NCI-H524 treated with DMSO at 0.1 percent for 48 hours (cell line): ENCODE results near the gene ABCB6.

Experiments used
- DNase-seq: peaks from one replicate; lab custom pipeline; 2025; lab: John Stamatoyannopoulos, UW

Gene ABCB6

DNA sequence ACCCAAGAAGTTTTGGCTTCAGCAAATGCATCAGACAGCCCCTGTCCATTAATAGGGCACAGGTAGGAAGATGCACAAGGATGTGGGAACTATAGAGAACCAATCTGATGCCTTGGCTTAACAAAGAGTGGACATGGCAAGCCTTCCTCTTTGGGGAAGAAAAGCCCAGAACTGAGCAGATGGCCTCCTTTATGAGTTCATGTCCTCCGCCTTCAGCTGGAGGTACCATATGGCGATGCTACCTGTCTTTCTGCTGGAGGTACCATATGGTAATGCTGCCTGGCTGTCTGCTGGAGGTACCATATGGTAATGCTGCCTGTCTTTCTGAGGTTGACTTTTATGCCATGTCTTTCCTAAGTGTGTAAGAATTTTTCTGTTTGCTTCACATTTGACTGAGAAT, 34.6 kb downstream of the ABCB6 start:
- peak; percentile 96 for DNase-seq

DNA sequence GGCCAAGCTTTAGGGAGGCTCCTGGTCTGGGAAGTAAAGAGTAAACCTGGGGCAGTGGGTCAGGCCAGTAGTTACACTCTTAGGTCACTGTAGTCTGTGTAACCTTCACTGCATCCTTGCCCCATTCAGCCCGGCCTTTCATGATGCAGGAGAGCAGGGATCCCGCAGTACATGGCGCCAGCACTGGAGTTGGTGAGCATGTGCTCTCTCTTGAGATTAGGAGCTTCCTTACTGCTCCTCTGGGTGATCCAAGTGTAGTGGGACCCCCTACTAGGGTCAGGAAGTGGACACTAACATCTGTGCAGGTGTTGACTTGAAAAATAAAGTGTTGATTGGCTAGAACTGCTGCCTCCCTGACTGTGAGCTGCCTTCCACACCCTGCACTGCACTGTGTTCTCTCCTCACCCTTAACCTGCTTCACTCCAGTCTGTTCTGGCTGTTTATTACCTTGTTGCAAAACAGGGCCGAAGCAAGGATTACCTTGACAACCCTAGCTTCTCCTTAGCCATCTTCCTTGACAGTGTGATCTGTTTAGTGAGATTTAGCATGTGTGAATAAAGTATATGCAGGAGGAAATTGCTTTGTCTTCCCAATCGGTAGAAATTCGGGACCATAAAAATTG, 35.5 kb downstream of the ABCB6 start:
- DNase-seq = no peak

DNA sequence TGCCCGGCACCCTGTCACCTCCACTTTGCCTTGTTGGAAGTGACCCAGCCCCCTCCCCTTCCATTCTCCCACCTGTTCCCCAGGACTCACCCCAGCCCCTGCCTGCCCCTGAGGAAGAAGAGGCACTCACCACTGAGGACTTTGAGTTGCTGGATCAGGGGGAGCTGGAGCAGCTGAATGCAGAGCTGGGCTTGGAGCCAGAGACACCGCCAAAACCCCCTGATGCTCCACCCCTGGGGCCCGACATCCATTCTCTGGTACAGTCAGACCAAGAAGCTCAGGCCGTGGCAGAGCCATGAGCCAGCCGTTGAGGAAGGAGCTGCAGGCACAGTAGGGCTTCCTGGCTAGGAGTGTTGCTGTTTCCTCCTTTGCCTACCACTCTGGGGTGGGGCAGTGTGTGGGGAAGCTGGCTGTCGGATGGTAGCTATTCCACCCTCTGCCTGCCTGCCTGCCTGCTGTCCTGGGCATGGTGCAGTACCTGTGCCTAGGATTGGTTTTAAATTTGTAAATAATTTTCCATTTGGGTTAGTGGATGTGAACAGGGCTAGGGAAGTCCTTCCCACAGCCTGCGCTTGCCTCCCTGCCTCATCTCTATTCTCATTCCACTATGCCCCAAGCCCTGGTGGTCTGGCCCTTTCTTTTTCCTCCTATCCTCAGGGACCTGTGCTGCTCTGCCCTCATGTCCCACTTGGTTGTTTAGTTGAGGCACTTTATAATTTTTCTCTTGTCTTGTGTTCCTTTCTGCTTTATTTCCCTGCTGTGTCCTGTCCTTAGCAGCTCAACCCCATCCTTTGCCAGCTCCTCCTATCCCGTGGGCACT, 36.2 kb downstream of the ABCB6 start:
- DNase-seq = no peak

GRCh38 chr2:219181531-219181930, 37.2 kb downstream of the ABCB6 start:
- DNase-seq = no peak

- no peak for DNase-seq
Observed at GRCh38 chr2:219180961-219181360, 37.8 kb downstream of the ABCB6 start.

DNA sequence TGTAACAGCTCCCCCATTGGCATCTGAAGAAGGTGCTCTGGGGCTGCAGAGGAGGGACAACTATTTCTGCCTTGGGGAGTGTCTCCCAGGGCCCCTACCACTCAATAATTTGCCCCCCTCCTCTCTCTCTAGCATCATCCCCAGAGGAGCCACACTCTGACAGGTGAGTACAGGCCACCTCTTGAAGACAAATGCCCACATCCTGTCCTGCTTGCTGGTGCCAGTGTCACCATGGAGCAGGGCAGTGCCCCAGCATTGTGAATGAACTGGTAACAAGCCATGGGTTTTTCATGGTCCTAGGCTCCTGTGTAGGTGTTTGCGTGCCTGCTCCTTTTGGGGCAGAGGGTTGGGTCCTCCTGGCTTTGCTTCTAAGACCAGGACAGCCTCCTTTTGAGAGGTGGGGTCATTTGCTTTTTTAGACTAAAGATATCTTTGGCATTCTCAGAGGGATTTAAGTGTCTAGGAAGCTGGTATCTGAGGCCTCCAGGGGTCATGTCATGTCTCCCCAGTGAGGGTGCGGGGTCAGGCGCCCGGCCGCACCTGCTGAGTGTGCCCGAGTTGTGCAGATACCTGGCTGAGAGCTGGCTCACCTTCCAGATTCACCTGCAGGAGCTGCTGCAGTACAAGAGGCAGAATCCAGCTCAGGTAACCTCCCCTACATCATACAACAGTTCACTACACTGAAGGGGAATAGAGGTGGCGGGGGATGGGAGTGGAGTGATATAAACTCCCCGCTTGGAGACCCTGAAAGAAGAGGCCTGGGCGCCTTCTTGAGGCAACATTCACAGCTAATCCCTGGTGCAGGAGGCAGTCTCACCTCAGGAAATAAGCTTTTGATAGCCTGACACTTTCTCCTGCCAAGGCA, 38.9 kb downstream of the ABCB6 start:
- DNase-seq = no peak

DNA sequence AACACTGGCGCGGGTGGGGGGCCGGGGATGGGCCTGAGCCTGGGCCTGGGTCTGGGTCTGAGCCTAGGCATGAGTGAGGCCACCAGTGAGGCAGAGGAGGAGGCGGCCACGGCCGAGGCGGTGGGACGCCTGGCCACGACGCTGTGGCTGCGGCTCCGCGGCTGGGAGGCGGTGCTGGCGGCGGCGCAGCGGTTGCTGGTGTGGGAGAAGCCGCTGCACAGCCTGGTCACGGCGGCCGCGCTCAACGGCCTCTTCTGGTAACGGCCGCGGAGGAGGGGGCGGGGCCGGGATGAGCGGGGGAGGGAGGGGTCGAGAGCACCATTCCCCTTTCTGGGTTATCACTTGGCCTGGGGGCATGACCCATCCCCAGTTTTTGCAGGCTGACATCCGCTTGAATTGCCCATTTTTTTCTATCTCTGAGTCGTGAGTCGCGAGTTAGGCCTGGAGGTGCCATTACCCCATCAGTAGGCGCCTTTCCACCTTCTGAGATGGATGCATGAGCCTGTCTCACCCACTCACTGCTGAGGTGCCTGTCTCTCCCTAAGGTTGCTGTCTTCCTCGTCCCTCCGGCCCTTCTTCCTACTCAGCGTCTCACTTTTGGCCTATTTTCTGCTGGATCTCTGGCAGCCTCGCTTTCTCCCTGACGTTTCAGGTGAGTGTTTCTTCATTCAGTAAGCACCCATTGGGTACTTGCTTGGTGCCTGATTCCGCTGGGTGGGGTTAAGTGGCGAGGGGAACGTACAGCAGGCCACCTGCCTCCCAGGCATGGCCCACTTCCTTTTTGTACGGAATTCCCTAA, 40.2 kb downstream of the ABCB6 start:
- no peak for DNase-seq

- peak; percentile 28 for DNase-seq
Observed at GRCh38 chr2:219177552-219178376, 41.0 kb downstream of the ABCB6 start, which contains the start of gene RETREG2. TSS of gene RETREG2 (plus strand) at chr2:219178275. CDS start at chr2:219178353, 78 bp downstream.

GRCh38 chr2:219176818-219177551, 41.8 kb downstream of the ABCB6 start, which contains the start of gene CNPPD1:
TSS of gene CNPPD1 (minus strand) at chr2:219176925. CDS start at chr2:219176828, 97 bp downstream.
- DNase-seq = peak; percentile 2

DNA sequence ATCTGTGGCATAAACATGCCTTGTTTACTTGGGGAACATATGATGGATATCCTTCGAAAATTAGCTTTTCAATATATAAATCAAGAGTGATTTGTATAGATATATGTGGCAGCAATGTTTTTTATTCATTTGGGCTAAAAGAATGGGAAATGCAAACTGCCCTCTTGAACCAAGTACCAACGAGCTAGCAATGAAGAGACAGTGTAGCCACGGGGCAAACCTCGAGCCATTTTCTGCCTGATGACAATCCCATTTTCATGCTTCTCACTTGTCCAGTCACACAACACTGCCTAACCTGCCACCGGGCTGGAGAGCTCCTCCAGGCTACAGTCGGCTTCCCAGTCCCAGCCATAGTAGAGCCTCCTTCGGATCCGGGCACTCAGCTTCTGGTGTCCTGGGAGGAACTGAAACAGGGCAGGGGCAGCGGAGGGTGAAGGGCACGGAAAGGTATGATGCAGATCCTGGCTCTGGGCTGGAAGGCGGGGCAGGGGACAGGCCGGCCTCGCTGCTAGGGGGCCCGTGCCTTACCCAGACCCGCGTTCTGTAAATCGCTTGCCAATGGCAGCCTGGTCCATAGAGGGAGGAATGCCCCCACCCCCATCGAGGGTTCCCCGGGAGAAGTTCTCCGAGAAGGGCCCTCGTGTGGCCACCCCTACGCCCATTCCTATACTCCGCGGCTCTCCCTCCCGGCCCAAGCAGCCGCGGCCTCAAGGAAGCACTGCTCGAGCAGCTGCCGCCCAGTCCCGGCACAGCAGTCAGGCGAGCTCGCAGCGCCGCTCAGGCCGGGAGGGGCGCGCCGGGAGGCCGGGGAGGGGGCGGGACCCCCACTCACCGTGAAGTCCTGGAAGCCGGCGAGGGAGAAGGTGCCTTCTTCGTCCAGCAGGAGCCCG, 42.6 kb downstream of the ABCB6 start:
- DNase-seq = no peak

GRCh38 chr2:219175486-219175885, 43.3 kb downstream of the ABCB6 start:
- DNase-seq = no peak

DNA sequence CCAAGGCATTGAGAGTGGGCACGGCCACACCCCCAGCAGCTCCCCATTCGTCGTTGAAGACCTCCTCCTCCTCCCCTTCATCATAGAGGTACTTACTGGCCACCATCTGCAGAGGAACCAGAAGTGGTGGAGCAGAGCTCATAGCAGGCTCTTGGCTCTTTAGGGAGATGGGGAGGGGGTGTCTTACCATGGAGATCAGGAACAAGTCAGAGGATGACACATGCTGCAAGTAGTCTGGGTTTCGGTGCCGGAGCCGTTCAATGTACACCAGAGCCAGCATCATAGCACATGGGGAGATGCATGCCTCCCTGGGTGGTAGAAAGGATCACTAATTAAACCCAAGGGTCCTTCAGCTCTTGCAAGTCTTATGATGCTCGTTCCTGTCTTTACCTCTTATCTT, 44.0 kb downstream of the ABCB6 start:
- DNase-seq = no peak

DNA sequence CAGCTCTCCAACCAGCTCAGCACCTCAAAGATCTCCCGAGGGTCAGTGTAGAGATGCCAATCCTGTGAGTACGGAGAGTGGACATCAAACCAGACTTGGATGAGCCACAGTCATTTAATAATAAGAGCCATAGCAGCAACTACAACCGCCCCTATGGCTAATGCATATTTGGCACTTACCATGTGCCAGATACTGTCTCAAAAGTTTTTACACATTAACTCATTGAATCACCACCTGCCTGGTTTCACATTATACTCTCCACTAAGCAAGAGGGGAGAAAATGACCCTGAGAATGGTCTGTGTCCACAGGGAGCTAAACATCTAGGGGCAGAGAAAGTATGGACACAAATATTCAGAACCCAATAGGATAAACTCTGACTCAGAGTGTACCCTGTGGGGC, 44.6 kb downstream of the ABCB6 start:
- no peak for DNase-seq

DNA sequence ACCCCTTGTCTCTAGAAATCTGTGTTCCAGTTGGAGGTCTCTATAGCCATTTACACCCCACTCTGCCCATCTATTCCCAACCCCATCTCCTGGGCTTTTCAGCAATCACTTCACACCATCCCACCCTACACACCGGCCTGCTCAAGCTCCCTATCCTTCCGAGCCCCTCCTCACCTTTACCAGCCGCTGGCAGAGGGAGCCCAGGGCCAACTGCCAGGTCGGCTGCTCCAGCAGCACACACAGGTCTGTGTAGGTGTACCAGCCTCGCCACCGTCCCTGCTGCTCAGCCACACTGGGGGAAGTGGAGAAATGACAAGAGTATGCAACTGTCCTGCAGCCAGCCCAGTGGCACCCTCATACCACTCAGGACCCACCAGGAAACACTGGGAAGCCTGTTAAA, 45.6 kb downstream of the ABCB6 start:
- DNase-seq = no peak

- DNase-seq = no peak
Observed at GRCh38 chr2:219172231-219173154, 46.3 kb downstream of the ABCB6 start.

DNA sequence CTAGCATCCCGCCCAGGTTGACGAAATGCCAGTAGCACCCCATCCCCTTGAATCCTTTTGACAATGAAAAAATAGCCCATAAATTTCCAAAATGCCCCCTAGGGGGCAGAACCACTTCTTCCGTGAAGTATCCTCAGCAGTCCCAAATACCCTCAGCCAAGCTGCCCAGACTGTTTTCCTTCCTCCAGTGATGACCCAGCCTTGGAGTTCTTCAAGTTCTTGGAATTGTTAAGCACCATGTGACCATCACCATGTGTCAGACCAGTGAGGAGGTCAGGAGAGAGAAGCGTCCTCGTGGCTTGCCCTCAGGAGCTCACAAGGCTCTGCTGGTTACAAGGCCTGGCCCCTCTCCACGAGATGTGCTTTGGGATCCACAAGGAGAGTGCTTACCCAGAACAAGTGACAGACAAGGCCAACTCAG, 47.5 kb downstream of the ABCB6 start:
- DNase-seq = no peak

DNA sequence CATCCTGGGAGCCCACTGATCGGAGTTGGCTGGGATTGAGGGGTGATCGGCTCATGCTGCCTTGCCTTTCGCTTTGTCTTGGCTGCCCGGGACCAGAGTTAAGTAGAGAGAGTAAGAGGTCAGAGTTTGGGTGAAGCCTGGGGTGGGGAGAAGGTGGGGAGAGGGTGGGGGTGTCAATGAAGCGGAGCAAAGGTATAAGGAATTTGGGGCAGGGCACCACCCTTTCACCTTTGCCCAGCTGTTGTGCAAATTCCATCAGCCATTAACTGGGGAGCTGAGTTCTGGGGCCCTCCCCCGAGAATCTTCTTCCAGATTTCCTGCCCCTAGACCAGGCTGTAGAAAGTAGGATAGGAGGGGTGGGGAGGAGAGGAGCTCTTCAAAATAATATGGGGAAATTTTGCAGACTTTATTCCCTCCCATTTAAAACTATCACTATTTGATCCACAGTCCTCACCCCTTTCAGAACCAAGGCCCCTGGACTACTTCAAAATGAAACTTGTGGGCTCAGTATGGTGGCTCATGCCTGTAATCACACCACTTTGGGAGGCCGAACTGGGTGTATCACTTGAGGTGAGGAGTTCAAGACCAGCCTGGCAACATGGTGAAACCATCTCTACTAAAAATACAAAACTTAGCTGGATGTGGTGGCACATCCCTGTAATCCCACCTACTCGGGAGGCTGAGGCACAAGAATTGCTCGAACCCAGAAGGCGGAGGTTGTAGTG, 48.7 kb downstream of the ABCB6 start, which contains the start of gene SLC23A3:
Gene SLC23A3 (minus strand): TSS at position 100 of the 725 bp plus-strand sequence. CDS start 45 bp downstream, at position 55.
- no peak for DNase-seq
